Measurements from ENCODE around the gene OR10A2.
"Not testable (repeated sequence)": the region's sequence is repeated elsewhere in the genome, so short reads cannot be mapped to it uniquely, and the experiment has no call there.

OR10A2 gene, protein sequence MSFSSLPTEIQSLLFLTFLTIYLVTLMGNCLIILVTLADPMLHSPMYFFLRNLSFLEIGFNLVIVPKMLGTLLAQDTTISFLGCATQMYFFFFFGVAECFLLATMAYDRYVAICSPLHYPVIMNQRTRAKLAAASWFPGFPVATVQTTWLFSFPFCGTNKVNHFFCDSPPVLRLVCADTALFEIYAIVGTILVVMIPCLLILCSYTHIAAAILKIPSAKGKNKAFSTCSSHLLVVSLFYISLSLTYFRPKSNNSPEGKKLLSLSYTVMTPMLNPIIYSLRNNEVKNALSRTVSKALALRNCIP

DNA sequence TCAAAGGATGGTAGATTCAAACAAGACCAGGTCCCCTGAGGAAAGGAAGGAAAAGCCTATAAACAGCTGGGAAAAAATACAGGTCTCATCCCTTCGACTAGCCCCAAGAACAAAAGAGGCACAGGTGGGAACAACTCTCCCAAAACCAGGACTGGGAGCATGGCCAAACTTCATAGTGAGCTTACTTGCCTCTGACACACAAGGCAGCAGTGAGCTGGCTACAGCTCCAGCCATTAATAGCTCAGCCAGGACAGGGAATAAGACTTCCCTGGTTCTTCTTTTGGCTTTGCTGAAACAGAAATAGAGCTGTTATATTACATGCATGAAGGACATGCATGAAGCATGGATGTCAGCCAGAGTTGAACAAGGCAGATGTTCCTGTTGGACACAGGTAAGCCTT, at the start of gene OR10A2:
TSS of gene OR10A2 (plus strand) at position 97 of the 400 bp plus-strand sequence. CDS start 6,698 bp downstream, outside the sequence.
- DNase-seq (ENCODE audit: low read depth, low spot score) = peak; percentile 29
- no peak within 1 kb of the TSS for H3K27ac ChIP-seq

DNA sequence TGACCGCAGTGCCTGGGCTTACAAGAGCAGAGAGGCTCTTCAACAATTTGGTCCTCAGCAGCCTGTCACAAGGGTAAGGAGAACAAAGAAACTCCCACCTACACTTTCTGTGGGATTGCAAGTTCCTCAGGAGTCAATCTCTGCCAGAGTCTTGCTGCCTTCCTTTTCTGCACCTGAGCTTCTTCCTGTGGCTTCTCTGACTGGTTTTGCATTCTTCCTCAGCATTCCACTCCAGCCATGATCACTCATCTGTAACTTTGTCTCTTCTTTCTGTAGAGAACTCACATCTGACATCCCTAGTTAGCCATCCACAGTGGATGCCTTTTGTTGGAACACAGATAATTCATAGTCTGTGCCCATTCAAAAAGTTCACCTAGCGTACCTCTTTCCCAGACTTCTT, 49.2 kb upstream of the OR10A2 start:
- no peak for DNase-seq (ENCODE audit: low read depth, low spot score)
- no peak overlapping the region for H3K27ac ChIP-seq

DNA sequence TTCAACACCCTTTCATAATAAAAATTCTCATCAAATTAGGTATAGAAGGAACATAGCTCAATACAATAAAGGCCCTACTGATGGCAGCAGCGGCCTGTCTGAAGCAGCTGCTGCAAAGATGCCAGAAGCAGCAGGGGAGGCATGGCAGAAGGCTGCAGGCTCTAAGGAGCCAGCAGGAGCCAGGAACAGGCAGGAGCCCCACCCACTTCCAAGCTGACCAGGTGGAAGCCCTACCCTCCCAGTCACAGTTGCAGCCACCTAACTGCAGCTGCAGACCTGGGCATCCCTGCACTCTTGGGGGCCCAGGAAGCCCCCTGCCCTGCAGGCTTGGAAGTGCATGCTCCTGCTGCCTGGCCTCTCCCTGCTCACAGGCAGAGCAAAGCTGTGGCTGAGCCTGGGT, 45.2 kb upstream of the OR10A2 start:
- DNase-seq (ENCODE audit: low read depth, low spot score) = no peak
- H3K27ac ChIP-seq = no peak overlapping the region

DNA sequence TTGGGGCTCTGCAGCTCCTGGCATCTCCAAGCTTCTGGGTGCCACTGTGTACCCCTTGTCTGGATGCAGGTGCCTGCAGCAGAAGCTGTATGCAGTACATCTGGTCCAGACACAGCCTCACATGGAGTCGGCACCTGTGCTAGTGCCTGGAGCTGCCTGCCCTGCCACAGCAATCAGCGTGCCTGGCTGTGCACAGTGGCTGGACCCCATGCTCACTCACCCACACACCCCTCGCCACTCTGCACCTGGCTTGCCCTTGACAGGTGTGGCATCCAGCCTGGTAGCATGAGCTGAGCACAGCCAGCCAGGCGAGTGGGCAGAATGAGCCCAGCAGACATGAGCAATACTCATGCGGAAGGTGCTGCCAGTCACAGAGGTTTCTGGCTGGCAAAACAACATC, 43.9 kb upstream of the OR10A2 start:
- DNase-seq (ENCODE audit: low read depth, low spot score) = no peak
- no peak overlapping the region for H3K27ac ChIP-seq

DNA sequence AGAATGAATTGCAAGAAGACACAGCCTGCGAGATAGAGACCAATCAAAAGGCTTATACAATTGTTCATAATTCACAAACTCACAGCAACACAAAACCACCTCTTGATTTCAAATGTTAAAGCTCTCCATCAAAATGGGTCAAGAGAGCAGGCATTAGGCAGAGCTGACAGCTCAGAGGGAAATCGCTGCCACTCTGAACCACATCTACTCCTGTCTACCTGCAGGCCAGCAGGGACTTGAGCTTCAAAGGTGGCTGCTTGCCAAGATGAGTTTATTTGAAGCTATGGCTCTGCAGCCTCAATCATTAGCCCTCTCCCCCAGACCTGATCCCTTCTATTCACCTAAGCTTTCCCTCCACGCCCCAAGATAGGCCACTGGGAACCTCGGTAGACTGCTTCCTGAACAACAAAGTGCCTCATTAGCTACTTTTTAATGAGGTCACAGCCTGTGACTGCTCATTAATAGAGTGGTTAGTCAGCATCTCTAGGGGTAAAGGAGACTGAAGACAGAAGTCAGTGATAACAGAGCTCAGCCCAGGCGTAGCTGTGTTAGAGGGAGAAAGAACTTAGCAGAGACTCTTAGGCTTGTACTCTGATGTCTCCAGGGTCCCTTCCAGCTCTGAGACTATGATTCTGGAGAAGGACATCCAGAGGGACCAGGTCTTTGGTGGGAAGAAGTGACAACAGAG, 38.6 kb upstream of the OR10A2 start:
- H3K27ac ChIP-seq = no peak overlapping the region
- no peak for DNase-seq (ENCODE audit: low read depth, low spot score)

DNA sequence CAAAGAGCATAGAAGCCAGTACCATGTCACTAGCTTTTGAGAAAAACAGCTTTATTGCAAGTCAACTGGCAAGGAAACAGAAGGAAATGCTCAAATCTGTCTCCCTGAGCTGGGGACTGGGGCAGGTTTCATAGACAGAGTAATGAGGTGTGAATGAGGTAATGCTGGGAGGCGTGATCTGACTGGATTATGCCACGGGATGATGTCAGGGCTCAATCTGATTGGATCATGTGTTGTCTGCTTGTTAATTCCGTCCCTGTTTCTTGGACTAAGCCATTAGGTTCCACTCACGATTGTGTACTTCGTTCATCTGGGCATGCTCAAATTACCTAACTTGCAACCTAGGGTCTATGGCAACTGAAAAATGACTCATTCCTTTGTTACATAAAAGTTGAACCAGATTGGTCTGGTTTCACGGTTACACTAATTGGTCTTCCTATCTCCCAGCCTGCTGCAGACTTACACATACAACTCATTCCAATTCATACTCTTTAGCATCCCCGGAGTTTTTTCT, 37.6 kb upstream of the OR10A2 start:
- DNase-seq (ENCODE audit: low read depth, low spot score) = no peak
- H3K27ac ChIP-seq = no peak overlapping the region

DNA sequence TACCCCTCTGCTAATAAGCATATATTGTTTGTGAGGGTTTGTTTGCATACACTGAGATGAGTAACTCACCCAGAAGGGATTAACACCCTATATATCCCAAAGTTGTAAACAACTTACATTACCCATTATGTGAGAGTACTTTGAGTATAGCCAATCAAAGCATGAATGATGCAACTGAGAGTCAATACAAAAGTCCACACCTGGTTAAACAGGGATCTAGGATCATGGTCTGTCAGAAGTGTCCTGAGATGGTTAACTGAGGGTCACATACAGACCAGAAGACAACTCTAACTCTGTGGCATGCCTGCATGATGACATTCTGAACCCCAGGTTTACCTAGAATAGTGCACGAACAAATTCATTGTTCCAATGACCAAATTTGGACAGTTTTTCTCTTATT, 34.8 kb upstream of the OR10A2 start:
- H3K27ac ChIP-seq = no peak overlapping the region
- no peak for DNase-seq (ENCODE audit: low read depth, low spot score)

DNA sequence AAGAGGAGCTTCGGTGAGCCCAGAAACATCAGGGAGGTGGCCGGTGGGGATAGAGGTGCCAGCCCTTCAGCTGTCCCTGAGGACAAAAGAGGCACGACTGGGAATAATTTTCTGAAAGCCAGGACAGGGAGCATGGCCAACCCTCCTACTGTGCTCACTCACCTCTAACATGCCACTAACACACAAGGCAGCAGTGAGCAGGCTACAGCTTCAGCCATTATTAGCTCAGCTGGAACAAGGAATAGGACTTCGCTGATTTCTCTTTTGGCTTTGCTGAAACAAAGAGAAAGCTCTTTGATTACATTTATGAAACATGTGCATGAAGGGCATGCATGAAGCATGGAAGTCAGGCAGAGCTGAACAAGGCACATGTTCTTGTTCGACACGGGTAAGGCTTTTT, 29.5 kb upstream of the OR10A2 start:
- no peak for DNase-seq (ENCODE audit: low read depth, low spot score)
- H3K27ac ChIP-seq = no peak overlapping the region

DNA sequence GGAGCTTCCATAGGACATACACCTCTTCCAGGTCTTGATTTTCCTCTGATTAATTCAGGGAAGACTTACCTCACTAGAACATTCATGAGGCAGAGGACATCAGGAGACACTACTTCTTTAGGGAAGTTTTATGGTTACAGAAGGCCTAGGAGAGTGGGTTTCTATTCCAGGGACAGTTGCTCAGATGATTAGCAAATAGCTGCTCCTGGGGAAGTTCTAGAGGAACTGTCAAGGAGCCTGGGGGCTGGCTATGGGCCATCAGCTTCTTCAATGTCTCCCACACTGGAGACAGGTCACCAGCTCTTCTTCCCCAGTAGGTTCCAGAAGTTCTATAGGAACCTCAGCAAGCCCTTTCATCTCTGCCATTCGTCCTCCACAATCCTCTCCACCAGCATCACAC, 28.8 kb upstream of the OR10A2 start:
- no peak for DNase-seq (ENCODE audit: low read depth, low spot score)
- no peak overlapping the region for H3K27ac ChIP-seq

DNA sequence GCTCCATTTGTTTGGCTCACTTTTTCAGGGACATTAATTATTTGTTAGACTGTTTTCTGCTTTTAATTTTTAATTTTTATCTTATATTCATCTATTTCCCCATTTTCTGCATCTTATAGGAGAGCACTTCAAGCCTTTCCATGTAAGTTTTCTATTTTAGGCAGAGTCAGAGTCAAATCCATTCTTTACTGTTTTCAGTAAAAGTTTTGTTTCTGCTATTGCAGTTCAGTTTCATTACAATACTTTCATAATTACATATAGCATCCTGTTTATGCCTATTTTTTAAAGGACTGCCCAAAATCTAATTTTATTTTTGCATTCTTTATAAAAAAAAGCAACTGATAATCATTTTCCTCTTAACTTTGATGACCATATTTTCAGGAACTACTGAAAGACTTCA, 21.2 kb upstream of the OR10A2 start:
- no peak overlapping the region for H3K27ac ChIP-seq
- DNase-seq (ENCODE audit: low read depth, low spot score) = no peak

DNA sequence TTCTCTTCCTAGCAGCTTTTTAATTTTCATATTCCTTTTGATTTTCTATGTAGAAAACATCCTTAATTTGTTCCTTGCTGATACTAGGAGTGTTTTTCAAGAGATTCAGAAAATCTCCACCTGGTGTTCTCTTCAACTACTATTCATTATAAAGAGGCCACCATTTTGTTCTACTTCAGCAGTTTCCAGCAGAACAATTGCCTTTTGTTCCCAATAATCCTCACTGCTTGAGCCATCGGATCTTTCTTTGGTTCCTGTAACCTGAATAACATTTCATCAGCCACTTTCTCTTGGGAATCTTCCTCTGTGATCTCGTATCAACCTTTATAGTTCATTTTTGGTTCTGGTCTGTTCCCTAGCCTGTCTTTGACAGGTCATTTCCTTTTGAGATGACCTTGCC, 19.2 kb upstream of the OR10A2 start:
- H3K27ac ChIP-seq = no peak overlapping the region
- no peak for DNase-seq (ENCODE audit: low read depth, low spot score)

DNA sequence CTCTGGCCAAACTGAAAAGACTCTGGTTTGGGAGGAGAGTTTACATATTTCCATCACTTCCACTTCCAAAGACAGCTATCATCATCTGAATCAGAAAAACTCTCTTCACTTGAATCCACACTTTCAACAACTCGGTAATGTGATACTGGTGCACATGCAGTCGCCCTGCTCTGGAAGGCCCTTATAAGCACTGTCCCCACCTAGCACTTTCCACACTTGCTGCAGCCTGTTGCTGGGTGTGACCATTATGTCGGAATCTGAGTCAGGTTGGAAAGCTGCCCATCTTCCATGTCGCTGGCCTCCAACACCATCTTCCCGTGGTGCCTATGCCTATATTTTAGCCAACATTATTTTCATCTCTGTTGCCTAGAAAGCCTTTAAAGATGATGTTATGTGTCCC, 18.5 kb upstream of the OR10A2 start:
- H3K27ac ChIP-seq = no peak overlapping the region
- DNase-seq (ENCODE audit: low read depth, low spot score) = no peak

DNA sequence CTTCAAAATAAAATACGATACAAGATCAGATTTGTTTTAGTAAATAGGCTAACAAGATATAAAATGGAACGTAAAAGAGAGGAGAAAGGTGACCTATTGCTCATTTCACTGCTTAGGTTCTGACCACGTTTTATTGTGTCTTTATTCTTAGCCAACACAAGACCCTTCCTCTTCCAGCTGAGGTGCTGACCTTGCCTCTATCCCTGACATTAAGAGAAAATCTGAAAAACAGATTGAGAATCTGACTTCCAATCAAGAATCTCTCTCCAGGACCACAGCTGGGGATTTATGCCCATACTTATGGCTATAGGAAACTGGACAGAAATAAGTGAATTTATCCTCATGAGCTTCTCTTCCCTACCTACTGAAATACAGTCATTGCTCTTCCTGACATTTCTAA, 17.5 kb upstream of the OR10A2 start, which contains the start of gene OR10A5:
TSS of gene OR10A5 (plus strand) at position 301 of the 400 bp plus-strand sequence. CDS start at position 301, 0 bp downstream.
- DNase-seq (ENCODE audit: low read depth, low spot score) = no peak

DNA sequence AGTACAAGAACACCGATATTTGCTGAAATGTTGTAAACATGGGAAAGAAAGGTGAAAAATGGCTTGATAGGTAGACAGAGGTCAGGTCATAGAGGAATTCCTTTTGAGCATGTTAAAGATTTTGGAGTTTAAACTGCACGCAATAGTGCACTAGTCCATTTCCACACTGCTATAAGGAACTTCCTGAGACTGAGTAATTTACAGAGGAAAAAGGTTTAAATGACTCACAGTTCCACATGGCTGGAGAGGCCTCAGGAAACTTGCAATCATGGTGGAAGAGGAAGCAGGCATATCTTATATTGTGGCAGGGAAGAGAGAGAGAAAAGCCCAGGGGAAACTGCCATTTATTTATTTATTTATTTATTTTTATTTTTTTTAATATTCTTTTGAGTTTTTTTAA, 12.3 kb upstream of the OR10A2 start:
- no peak for DNase-seq (ENCODE audit: low read depth, low spot score)
- no peak overlapping the region for H3K27ac ChIP-seq

More for the DNA sequence above, 17.5 kb upstream of the OR10A2 start, which contains the start of gene OR10A5:
- H3K27ac ChIP-seq = no peak within 1 kb of the TSS

DNA sequence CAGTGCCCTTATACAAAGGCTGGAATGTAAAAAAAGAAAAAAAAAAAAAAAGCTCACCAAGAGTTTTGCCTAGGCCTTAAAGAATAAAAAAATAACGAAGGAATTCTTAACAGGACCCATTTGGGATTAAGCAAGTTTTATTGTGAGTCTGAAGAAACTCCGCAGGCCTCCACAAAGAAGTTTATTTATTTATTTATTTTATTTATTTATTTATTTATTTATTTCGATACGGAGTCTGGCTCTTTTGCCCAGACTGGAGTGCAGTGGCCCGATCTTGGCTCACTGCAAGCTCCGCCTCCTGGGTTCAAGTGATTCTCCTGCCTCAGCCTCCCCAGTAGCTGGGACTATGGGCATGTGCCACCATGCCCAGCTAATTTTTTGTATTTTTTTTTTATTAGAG, 8.1 kb upstream of the OR10A2 start:
- not testable (repeated sequence) for H3K27ac ChIP-seq; DNase-seq (ENCODE audit: low read depth, low spot score)

DNA sequence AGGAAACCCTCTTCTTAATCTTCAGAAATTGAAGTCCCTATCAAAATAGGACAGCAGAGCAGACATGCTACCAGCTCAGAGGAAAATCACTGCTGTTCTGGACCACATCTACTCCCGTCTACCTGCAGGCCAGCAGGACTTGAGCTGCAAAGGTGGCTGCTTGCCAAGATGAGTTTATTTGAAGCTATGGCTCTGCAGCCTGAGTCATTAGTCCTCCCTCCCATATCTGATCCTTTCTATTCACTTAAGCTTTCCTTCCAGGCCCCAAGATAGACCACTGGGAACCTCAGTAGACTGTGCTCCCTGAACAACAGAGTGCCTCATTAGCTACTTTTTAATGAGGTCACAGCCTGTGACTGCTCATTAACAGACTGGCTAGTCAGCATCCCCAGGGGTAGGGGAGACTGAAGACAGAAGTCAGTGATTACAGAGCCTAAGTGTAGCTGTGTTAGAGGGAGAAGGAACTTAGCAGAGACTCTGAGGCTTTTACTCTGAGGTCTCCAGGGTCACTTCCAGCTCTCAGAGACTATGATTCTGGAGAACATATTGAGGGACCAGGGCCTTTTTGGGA, 6.8 kb upstream of the OR10A2 start:
- DNase-seq (ENCODE audit: low read depth, low spot score) = peak; percentile 72
- peak overlapping the region; percentile 26 for H3K27ac ChIP-seq

DNA sequence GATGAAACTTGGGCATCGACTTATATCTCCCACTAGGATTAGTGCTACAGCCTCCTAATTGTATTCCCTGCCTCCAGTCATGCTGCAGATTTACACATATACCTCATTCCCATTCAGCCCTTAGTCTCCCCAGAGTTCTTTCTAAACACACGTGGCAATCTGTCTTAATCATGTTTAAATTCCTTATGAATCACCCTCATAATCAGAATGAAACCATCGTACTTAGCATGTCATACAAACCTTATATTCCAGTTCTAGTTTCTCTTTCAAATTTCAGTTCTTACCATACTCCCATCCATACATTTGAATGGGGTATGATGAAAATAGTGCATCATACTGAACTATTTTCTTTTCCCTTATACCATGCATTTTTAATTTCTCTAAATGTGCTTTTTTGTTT, 6.0 kb upstream of the OR10A2 start:
- DNase-seq (ENCODE audit: low read depth, low spot score) = peak; percentile 51
- H3K27ac ChIP-seq = peak overlapping the region; percentile 26

DNA sequence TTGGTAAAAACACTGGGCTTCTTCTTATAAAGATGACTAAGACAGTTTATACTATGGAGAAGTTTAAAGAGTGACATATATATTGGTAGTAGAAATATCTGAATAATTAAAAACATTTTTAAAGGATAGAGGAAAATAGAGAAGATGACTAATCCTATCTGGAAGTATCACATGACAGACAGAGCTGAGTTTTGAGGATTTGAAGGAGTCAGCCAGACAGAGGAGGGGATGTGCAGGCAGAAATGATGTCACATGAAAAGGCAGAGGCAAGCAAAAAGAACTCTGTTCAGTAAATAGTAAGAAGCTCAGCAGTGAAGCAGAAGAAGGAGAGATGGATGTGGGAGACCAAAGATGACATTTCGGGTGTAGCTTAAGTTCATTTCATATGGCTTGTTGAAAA, 1.6 kb downstream of the OR10A2 start:
- DNase-seq (ENCODE audit: low read depth, low spot score) = no peak

DNA sequence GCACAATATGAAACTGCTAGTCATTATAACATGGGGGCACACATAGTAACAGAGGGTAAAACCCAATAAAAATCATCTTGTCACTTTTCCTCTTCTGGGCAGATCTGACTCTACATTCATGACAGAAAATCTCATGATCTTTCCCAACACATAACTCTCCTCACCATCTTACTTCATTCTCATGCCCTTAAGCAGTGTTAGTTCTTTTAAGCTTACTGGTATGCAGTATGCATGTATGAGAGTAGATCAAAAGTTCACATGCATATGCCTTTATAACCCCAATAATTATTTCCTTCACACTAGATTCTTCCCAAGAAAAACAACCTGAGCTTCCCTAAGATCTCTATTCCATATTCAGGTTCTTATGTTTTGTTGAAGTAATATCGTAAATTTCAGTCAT, 8.4 kb downstream of the OR10A2 start:
- DNase-seq (ENCODE audit: low read depth, low spot score) = no peak
- no peak overlapping the region for H3K27ac ChIP-seq

More for the DNA sequence above, 1.6 kb downstream of the OR10A2 start:
- H3K27ac ChIP-seq = no peak overlapping the region

DNA sequence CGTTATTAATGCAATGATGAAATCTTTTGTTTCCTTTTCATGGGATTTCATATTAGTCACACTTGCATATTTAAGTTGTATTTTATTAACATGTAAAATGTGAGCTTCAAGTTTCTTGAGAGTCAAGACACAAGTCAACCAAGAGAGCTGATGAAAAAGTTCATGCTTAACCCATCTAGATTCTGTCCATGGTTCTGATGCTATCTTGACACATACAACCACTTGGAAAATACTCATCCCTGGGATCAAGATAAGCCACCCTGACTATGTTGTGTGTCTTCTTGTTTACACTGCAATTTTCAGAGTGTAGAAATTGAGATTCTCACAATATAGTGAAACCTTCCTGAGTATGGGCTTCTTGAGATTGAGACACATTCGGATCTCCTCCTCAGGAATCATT, 12.9 kb downstream of the OR10A2 start:
- DNase-seq (ENCODE audit: low read depth, low spot score) = no peak
- no peak overlapping the region for H3K27ac ChIP-seq

DNA sequence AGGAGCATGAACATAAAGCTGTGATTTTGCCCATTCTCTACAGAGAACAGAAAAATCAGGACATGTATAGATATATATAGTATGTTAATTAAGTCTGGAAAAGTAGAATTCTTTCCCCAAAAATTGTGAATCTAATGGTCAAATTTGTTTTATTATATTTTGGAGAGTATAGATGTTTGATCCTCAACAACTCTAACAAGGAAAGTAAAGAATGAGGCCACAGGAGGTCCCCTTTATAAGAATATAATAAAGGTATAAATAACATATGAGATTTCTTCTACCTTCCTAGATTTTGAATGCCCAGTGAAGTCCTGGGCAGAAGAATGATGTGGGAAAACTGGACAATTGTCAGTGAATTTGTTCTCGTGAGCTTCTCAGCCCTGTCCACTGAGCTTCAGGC, 13.5 kb downstream of the OR10A2 start, which contains the start of gene OR10A4:
TSS of gene OR10A4 (plus strand) at position 301 of the 400 bp plus-strand sequence. CDS start at position 324, 23 bp downstream.
- no peak within 1 kb of the TSS for H3K27ac ChIP-seq
- no peak for DNase-seq (ENCODE audit: low read depth, low spot score)

Data from epithelial cell of prostate (primary cell).